Inferior parietal cortex (tissue), 1 donor: ENCODE data around the gene OR10H5.
"Not testable (repeated sequence)": the region's sequence is repeated elsewhere in the genome, so short reads cannot be mapped to it uniquely, and the experiment has no call there.

ENCODE experiments used
- DNase-seq: peaks from one replicate; pipeline ENCODE4 v3.0.0-alpha.2; 2016; ENCODE audit errors: extremely low spot score

The OR10H5 gene

DNA sequence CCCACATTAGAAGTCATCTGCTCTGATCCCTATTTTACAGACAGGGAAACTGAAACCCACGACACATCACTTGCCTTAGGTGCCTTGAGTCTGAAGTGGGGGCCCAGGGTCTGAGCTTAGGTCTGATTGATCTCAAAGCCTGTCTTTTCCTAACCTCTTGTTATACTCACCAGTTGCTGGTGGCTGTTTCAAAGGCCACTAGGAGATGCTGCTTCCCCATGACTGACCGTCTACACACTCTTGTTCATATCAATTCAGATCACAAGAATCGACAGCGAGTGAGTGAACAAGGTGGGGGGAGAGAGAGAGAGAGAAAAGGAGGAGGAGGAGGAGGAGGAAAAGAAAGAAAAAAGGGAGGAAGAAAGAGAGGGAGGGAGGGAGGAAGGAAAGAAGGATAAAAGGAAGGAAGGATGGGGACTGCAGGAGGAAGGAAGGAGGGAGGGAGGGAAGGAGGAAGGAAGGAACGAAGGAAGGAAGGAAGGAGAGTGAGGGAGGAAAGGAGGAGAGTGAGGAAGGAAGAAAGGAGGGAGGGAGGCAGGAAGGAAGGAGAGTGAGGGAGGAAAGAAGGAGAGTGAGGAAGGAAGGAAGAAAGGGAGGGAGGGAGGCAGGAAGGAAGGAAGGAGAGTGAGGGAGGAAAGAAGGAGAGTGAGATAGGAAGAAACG lies 24.7 kb downstream of the OR10H5 start:
- DNase-seq = no peak

DNA sequence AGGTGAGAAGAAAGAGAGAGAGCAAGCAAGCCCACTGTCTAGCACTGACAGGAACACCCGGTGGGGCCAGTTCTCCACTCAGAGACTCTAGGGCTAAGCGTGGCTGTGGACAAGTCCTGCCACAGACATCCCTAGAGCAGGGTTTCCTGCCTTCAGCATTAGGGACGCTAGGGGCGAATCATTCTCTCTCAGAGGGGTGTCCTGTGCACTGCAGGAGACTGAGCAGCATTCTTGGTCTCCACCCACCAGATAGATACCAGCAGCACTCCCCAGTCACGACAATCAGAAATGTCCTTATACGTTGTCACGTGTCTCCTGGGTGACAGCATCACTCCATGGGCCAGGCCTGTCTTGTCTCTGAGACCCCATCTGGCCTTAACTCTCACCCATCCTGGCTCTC lies 26.5 kb downstream of the OR10H5 start:
- DNase-seq = no peak

DNA sequence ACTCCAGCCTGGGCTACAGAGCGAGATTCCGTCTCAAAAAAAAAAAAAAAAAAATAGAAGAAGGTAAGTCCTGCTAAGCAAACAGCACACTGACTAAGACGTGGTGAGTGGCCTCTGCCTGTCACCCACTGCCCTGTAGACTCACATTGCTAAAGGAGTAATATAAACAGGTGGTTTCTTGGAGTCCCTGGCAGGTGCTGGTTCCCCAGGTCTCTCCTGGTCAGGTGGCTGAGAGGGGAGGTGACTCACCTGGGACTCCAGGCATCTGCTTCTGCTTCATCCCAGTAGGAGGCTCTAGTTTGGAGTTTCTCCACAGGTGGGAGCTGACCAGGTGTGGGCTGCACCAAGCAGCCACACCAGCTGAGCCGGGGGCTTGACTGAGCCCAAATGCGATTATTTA lies 27.8 kb downstream of the OR10H5 start, which contains the start of gene OR10H1:
OR10H1 (minus strand) TSS at position 359 of the 400 bp plus-strand sequence. CDS start 7,627 bp downstream, outside the sequence.
- no peak for DNase-seq

DNA sequence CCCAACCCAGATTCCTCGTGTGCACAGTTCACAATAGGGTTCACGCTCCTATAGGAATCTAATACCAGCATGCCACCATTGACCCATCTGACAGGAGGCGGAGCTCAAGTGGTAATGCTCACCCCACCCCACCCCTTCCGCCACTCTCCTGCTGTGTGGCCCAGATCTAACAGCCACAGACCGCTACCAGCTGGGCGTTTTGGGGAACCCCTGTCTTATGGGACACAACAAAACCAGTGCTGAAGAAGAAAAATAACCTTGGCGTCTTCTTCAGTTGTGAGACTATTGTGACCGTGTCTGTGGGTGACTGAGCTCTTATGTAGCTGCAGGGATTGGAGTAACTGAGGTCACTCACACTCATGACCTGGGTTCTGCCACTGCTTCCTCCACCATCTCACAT lies 33.2 kb downstream of the OR10H5 start:
- no peak for DNase-seq

DNA sequence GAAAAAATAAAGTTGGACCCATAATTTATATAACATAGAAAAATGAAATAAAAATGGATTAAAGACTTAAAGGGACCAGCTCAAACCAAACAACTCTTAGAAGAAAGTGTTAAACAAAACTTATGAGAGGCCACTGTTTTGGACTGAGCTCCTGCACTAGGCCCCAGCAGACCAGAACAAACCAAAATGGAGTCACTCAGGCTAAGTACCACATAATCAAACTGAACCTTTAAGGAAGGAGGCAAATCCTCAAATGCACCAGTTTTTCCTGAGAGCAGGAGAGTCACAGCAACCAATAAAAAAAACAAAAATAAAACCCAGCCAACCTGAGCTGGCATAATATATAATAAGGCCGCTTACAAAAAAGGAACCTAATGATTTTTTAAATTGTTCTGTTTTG lies 38.3 kb downstream of the OR10H5 start:
- DNase-seq = no peak

DNA sequence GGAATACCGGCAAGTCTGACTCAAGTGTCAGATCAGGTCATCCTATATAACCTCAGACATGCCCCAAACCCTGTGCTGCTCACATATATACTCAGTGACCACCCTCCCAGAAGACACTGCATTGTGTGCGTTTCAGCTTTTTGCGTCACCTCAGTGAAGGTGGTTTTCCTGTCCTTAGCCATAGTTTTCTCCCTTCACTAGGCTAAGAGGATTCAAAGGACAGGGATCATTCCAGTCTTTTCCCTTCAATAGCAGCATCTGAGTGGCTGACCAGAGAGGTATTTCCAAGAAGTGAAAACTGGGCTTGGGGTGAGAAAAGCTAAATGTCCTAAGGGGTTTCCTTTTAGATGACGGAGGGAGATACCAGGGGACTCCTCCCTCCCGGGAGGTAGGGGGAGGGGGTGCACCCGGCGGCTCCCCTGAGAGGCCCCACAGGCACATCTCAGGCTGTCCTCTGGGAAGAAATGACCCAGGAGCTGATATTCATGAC lies 40.7 kb downstream of the OR10H5 start:
- no peak for DNase-seq

DNA sequence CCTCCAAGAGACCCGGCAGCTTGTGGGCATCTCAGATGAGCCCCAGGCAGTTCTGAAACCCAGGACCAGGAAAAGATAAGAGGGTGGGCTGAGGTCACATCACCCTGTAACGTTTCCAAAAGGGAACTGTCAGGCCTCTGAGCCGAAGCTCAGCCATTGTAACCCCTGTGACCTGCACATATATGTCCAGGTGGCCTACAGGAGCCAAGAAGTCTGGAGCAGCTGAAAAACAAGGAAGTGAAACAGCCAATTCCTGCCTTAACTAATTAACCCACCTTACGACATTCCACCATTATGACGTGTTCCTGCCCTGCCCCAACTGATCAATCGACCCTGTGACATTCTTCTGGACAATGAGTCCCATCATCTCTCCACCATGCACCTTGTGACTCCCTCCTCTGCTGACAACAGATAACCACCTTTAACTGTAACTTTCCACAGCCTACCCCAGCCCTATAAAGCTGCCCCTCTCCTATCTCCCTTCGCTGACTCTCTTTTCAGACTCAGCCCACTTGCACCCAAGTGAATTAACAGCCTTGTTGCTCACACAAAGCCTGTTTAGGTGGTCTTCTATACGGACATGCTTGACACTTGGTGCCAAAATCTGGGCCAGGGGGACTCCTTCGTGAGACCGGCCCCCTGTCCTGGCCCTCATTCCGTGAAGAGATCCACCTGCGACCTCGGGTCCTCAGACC lies 41.3 kb downstream of the OR10H5 start:
- DNase-seq = not testable (repeated sequence)

DNA sequence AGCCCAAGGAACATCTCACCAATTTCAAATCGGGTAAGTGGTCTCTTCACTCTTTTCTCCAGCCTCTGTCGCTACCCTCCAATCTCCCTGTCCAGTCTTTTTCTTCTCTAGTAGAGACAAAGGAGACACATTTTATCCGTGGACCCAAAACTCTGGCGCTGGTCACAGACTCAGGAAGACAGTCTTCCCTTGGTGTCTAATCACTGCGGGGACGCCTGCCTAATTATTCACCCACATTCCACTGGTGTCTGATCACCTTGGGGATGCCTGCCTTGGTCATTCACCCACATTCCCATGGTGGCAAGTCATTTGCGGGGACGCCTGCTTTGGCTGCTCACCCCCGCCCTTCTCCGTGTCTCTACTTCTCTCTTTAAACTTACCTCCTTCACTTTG lies 41.8 kb downstream of the OR10H5 start:
- no peak for DNase-seq

DNA sequence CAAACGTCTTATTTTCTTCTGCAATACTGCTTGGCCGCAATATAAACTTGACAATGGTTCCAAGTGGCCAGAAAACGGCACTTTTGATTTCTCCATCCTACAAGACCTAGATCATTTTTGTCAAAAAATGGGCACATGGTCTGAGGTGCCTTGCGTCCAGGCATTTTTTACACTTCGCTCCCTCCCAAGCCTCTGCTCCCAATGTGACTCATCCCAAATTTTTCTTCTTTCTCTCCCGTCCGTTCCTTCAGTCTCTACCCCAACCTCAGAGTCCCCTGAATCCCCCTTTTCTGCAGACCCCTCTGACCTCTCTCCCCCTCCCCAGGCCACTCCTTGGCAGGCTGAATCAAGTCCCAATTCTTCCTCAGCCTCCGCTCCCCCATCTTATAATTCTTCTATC lies 42.3 kb downstream of the OR10H5 start:
- no peak for DNase-seq

DNA sequence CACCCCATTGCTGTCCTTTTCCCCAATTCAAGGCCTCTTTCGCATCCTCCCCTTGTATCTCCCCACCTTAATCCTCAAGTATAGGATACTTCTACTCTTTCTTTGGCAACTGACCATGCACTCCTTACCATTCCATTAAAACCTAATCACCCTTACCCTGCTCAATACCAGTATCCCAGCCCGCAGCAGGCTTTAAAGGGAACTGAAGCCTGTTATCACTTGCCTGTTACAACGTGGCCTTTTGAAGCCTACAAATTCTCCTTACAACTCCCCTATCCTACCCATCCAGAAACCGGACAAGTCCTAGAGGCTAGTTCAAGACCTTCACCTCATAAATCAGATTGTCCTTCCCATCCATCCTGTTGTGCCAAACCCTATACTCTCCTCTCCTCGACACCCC lies 44.2 kb downstream of the OR10H5 start:
- no peak for DNase-seq

DNA sequence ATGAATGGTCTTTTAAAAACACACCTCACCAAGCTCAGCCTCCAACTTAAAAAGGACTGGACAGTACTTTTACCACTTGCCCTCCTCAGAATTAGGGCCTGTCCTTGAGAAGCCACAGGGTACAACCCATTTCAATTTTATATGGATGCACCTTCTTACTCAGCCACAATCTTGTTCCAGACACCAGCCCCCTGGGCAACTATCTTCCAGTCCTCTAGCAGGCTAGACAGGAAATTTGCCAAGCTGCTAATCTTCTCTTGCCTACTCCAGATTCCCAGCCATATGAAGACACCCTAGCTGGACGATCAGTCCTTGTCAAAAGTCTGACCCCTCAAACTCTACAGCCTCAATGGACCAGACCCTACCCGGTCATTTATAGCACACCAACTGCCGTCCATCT lies 46.8 kb downstream of the OR10H5 start:
- DNase-seq = not testable (repeated sequence)

DNA sequence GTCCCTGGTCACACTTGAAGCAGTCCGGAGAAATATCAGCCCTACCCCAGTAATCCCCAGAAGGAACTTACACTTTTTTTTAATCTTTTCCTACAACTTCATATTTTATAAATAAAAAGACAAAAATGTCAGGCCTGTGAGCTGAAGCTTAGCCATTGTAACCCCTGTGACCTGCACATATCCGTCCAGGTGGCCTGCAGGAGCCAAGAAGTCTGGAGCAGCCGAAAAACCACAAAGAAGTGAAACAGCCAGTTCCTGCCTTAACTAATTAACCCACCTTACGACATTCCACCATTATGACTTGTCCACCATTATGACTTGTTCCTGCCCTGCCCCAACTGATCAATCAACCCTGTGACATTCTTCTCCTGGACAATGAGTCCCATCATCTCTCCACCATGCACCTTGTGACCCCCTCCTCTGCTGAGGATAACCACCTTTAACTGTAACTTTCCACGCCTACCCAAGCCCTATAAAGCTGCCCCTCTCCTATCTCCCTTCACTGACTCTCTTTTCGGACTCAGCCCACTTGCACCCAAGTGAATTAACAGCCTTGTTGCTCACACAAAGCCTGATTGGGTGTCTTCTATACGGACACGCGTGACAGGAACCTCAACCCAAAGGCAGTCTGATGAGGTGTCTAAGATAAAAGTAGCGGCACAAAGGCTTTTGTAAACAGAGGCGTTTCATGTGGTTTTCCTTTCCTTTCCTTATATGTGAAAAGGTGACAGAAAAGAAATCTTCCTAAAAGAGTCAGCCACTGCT lies 48.3 kb downstream of the OR10H5 start:
- not testable (repeated sequence) for DNase-seq

DNA sequence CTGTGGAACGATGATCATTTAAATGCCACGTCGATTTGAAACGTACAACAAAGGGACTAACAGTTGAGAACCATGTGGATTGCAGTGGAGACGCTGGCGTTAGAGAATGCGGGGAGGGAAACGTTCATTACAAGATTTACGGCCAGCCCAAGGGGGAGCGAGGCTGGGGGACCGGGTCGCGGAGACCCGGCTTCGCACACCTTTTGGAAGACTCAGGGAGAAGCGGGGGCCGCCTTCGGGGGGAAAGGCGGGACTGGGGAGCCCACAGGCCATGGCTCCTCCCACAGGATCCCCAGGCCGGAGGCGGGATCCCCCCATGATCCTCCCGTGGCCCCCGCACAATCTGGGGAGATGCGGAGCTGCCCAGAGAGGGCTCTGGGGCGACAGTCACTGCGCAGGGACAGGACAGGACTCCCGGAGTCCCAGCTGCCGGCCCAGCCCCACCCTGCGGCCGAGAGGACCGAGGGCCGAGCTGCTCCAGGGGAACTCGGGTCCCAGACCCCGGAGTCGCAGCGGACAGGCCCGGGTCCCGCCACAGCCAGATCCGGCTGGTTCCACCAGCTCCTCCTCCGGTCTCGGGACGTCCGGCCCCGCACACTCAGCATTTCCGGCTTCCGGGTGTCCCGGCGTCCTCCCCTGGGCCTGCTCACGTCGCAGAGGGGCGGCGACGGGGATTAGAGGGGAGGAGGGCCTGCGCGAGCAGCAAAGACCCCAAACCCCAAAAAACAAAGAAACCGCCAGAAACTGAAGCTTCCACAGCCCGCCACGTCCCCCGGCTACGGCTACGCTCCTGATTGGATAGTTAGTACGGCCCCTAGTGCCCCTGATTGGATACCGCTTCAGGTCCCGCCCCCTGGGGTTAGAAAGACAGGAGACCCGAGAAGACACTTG lies 49.1 kb downstream of the OR10H5 start:
- peak; percentile 97 for DNase-seq

DNA sequence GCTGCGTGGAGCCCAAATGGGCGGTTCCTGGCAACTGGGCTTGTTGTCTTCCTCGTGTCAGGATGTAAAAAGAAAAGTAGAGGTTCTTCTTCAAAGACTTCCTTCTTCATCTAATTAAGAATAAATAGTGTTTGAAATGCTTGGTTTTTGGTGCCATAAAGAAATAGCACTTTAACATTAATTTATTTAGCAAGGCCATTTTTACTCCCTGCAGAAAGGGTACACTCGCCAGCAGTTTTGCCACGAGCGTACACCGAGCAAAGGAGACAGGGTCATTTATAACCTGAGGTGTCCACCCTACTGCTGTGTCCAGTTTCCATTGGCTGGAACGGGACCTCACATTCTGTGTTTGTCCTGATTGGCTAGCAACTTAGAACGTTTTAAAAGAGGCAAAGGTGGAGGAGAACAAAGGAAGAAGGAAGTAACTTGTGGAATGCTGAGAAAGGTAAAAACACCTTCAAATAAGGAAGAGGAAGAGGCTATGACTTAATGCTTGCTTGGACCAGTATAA lies 49.8 kb downstream of the OR10H5 start:
- DNase-seq = no peak

DNA sequence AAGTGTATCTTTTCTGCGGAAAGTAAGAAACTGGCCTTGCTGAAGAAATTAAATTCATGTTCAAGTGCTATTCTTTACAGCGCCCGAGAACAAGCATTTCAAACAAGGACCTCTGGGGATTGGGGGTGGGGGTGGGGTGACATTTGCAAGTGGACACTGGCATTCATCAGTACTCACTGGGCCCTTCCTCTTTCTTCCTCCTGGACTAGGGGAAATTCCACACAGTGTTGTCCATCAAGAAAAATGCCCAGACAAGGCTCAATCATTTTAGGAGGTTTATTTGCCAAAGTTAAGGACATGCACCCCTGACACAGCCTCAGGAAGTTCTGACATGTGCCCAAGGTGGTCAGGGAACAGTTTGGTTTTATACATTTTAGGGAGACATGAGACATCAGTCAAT lies 50.9 kb downstream of the OR10H5 start:
- DNase-seq = no peak

DNA sequence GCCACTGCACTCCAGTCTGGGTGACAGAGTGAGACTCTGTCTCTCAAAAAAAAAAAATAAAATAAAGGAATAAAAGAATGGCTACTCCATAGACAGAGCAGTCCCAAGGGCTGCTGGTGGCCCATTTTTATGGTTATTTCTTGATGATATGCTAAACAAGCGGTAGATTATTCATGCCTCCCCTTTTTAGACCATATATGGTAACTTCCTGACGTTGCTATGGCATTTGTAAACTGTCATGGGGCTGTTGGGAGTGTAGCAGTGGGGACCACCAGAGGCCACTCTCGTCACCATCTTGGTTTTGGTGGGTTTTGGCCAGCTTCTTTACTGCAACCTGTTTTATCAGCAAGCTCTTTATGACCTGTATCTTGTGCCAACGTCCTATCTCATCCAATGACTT lies 52.4 kb downstream of the OR10H5 start:
- DNase-seq = not testable (repeated sequence)

DNA sequence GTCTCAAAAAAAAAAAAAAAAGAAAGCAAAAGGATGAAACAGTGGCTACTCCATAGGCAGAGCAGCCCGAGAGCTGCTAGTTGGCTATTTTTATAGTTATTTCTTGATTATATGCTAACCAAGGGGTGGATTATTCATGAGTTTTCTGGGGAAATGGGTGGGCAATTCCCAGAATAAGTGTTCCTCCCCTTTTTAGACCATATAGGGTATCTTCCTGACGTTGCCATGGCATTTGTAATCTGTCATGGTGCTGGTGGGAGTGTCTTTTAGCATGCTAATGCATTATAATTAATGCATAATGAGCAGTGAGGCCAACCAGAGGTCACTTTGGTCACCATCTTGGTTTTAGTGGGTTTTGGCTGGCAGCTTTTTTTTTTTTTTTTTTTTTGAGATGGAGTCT lies 53.4 kb downstream of the OR10H5 start:
- DNase-seq = no peak

DNA sequence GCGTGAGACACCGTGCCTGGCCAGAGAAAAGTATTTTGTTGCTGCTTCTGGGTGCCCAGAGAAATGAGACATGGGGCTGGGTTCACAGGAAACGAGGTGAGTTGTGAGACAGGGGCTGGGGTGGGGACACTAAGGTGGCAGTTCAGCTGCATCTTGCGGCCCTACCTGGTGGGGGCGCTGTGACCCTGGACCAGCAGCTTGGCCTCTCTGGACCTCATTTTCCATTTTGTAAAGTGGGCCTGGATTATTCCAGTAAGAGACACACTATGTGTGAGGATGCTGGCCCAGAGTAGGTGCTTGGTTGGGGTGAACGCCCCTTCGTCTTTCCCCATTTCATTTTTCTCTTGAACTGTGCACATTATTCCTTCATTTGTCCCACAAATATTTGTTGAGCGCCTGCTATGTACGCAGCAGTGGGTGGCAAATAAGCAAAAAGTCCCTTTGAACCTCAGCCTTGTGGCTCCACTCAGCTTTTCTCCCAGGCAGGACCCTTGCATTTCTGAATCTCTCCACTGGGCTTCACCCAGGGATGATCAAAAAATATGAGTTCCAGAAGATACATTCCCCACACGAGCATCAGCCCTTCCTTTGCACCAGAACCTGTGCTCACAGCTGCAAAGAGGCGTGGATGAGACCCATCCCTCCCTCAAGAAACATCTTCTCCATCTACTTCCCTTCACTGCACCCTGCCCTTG lies 54.6 kb downstream of the OR10H5 start:
- DNase-seq = no peak

DNA sequence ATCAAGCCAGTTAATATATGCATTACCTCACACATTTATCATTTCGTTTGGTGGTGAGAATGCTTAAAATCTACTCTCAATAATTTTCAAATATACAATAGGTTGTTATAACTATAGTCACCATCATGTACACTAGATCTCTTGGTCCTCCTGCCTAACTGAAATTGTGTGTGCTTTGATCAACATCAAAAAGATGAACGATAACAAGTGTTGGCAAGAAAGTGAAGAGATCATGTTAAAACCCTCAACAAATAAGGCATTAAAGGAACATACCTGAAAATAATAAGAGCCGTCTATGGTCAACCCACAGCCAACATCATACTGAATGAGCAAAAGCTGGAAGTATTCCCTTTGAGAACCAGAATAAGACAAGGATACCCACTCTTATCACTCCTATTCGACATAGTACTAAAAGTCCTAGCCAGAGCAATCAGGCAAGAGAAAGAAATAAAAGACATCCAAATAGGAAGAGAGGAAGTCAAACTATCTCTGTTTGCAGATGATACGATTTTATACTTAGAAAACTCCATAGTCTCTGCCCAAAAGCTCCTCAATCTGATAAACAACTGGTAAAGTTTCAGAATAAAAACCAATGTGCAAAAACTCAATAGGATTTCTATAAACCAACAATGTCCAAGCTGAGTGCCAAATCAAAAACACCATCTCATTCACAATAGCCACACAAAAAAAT lies 55.9 kb downstream of the OR10H5 start:
- no peak for DNase-seq

DNA sequence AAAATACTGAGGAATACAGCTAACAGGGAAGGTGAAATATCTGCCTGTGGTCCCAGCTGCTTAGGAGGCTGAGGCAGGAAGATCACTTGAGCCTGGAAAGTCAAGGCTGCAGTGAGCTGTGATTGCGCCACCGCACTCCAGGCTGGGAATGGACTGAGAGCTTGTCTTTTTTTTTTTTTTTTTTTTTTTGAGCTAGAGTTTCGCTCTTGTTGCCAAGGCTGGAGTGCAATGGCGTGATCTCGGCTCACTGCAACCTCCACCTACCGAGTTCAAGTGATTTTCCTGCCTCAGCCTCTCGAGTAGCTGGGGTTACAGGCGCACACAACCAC lies 56.4 kb downstream of the OR10H5 start:
- not testable (repeated sequence) for DNase-seq
